K562 (cell line): Measurements from ENCODE around the gene SGK1.

Source experiments
- ELF1 ChIP-seq: fragments of 200-800 bp; sonication (Bioruptor generic); IDR thresholded peaks from 2 replicates; pipeline ENCODE4 v1.6.1; 2016; ENCODE audit warnings: missing genetic modification characterization, missing compliant biosample characterization
- ELF2 ChIP-seq: fragments of 250-450 bp; sonication (Bioruptor Pico); IDR thresholded peaks from 2 replicates; pipeline ENCODE4 v1.5.0; 2021; ENCODE audit warnings: mild to moderate bottlenecking
- FOS ChIP-seq: IDR thresholded peaks from 3 replicates; pipeline ENCODE4 v1.6.1; 2011; ENCODE audit not compliant: insufficient read length; ENCODE audit errors: extremely low read depth
- FOXA1 ChIP-seq: fragments of 450-650 bp; IDR thresholded peaks from 2 replicates; pipeline ENCODE4 v1.6.1; 2016; ENCODE audit warnings: mild to moderate bottlenecking, borderline replicate concordance
- HDAC1 ChIP-seq, 2 experiments: fragments of 450-650 bp; IDR thresholded peaks; 2 replicates each; pipeline ENCODE4 v1.6.1; 2016 to 2017; ENCODE audit warnings: inconsistent platforms in 1 of 2, mild to moderate bottlenecking in 1 of 2, moderate library complexity in 1 of 2
- MEF2A ChIP-seq: IDR thresholded peaks from 2 replicates; pipeline ENCODE4 v1.6.1; 2011; ENCODE audit warnings: low read depth, mild to moderate bottlenecking, low read length, moderate library complexity; ENCODE audit not compliant: control insufficient read depth
- MEF2D ChIP-seq: conservative IDR thresholded peaks from 2 replicates; pipeline ENCODE4 v1.6.1; 2016; ENCODE audit warnings: low read depth, missing genetic modification characterization, missing compliant biosample characterization
- MYNN ChIP-seq, 2 experiments: sonication (generic); formaldehyde crosslinking in 1 of 2; IDR thresholded peaks; 2 replicates each; pipeline versions ENCODE4 v1.5.0 to v1.6.1; 2016 to 2020; ENCODE audit warnings: antibody characterized with exemption in 1 of 2, missing genetic modification reagents in 1 of 2
- NRF1 ChIP-seq, 2 experiments: fragments of 450-650 bp; IDR thresholded peaks in 1 of 2; conservative IDR thresholded peaks in 1 of 2; 2 replicates each; pipeline ENCODE4 v1.6.1; 2014; ENCODE audit warnings: mild to moderate bottlenecking in 2 of 2
- ZNF444 ChIP-seq: fragments of 250-450 bp; sonication (Bioruptor Pico); IDR thresholded peaks from 2 replicates; pipeline ENCODE4 v1.4.0; 2020; ENCODE audit warnings: mild to moderate bottlenecking, moderate library complexity
- TF ChIP-seq, protein P1 (sequence below): fragments of 250-450 bp; sonication (Bioruptor Pico); IDR thresholded peaks from 2 replicates; pipeline ENCODE4 v1.4.0; 2020
- TF ChIP-seq, protein P2 (sequence below): fragments of 450-650 bp; IDR thresholded peaks from 2 replicates; pipeline ENCODE4 v1.6.1; 2017; ENCODE audit warnings: antibody characterized with exemption

DNA sequence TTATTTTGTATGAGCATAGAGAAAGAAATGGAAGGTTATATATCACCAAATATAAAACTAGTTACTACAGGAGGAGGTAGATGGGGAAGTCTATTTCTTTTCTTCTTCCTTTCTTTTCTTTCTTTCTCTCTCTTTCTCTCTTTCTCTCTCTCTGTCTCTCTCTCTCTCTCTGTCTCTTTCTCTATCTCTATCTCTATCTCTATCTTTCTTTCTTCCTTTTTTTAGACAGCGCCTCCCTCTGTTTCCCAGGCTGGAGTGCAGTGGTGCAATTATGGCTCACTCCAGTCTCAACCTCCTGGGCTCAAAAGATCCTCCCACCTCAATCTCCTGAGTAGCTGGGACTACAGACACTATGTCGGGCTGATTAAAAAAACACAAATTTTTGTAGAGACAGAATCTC lies 10.2 kb upstream of the SGK1 start:
- TF ChIP-seq ELF2 (CRISPR knock-in tag) (no peak), MEF2D (no peak), FOS (no peak), HDAC1 (IDR thresholded peaks at IDR 0.05) (no peak; a peak in 1 of 4 replicates), NRF1 (conservative IDR thresholded peaks at IDR 0.05 in 1 of 2, IDR thresholded peaks at IDR 0.05 in 1 of 2) (no peak), ELF1 (tag) (no peak), ZNF444 (CRISPR knock-in tag) (no peak), FOXA1 (no peak), MEF2A (no peak), MYNN (IDR thresholded peaks at IDR 0.05) (no peak), MYNN (CRISPR knock-in tag; IDR thresholded peaks at IDR 0.05) (no peak)
- TF ChIP-seq, protein P1, sequence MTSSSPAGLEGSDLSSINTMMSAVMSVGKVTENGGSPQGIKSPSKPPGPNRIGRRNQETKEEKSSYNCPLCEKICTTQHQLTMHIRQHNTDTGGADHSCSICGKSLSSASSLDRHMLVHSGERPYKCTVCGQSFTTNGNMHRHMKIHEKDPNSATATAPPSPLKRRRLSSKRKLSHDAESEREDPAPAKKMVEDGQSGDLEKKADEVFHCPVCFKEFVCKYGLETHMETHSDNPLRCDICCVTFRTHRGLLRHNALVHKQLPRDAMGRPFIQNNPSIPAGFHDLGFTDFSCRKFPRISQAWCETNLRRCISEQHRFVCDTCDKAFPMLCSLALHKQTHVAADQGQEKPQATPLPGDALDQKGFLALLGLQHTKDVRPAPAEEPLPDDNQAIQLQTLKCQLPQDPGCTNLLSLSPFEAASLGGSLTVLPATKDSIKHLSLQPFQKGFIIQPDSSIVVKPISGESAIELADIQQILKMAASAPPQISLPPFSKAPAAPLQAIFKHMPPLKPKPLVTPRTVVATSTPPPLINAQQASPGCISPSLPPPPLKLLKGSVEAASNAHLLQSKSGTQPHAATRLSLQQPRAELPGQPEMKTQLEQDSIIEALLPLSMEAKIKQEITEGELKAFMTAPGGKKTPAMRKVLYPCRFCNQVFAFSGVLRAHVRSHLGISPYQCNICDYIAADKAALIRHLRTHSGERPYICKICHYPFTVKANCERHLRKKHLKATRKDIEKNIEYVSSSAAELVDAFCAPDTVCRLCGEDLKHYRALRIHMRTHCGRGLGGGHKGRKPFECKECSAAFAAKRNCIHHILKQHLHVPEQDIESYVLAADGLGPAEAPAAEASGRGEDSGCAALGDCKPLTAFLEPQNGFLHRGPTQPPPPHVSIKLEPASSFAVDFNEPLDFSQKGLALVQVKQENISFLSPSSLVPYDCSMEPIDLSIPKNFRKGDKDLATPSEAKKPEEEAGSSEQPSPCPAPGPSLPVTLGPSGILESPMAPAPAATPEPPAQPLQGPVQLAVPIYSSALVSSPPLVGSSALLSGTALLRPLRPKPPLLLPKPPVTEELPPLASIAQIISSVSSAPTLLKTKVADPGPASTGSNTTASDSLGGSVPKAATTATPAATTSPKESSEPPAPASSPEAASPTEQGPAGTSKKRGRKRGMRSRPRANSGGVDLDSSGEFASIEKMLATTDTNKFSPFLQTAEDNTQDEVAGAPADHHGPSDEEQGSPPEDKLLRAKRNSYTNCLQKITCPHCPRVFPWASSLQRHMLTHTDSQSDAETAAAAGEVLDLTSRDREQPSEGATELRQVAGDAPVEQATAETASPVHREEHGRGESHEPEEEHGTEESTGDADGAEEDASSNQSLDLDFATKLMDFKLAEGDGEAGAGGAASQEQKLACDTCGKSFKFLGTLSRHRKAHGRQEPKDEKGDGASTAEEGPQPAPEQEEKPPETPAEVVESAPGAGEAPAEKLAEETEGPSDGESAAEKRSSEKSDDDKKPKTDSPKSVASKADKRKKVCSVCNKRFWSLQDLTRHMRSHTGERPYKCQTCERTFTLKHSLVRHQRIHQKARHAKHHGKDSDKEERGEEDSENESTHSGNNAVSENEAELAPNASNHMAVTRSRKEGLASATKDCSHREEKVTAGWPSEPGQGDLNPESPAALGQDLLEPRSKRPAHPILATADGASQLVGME (CRISPR knock-in tag) = no peak
- TF ChIP-seq, protein P2, sequence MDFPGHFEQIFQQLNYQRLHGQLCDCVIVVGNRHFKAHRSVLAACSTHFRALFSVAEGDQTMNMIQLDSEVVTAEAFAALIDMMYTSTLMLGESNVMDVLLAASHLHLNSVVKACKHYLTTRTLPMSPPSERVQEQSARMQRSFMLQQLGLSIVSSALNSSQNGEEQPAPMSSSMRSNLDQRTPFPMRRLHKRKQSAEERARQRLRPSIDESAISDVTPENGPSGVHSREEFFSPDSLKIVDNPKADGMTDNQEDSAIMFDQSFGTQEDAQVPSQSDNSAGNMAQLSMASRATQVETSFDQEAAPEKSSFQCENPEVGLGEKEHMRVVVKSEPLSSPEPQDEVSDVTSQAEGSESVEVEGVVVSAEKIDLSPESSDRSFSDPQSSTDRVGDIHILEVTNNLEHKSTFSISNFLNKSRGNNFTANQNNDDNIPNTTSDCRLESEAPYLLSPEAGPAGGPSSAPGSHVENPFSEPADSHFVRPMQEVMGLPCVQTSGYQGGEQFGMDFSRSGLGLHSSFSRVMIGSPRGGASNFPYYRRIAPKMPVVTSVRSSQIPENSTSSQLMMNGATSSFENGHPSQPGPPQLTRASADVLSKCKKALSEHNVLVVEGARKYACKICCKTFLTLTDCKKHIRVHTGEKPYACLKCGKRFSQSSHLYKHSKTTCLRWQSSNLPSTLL = no peak
